ACC112 (cell line): Measurements from ENCODE around the gene STXBP5.
"Not testable (repeated sequence)": the region's sequence is repeated elsewhere in the genome, so short reads cannot be mapped to it uniquely, and the experiment has no call there.

Experiments used
- H2AFZ ChIP-seq: fragments of 200-600 bp; sonication (generic); one replicate; pipeline ENCODE4 v1.6.0; 2017; ENCODE audit warnings: antibody characterized with exemption, low read length; ENCODE audit not compliant: unreplicated experiment
- H3K27ac ChIP-seq: fragments of 200-600 bp; sonication (generic); 2 replicates; pipeline ENCODE4 v1.5.1; 2014; ENCODE audit warnings: low read depth, mild to moderate bottlenecking, antibody characterized with exemption, low read length, moderate library complexity
- H3K27me3 ChIP-seq: fragments of 200-600 bp; sonication (generic); 2 replicates; pipeline ENCODE4 v1.6.1; 2014; ENCODE audit warnings: mild to moderate bottlenecking, antibody characterized with exemption, low read length, moderate library complexity, mixed read lengths; ENCODE audit not compliant: insufficient read depth
- H3K36me3 ChIP-seq: fragments of 200-600 bp; sonication (generic); 2 replicates; pipeline ENCODE4 v1.6.1; 2016; ENCODE audit warnings: mild to moderate bottlenecking, antibody characterized with exemption, low read length, moderate library complexity, mixed read lengths; ENCODE audit not compliant: insufficient read depth
- H3K4me1 ChIP-seq: fragments of 200-600 bp; sonication (generic); one replicate; pipeline ENCODE4 v1.6.1; 2016; ENCODE audit warnings: low read length, mixed read lengths; ENCODE audit not compliant: insufficient read depth, unreplicated experiment, control insufficient read depth
- H3K4me3 ChIP-seq: fragments of 200-600 bp; sonication (generic); 2 replicates; pipeline ENCODE4 v1.5.1; 2014; ENCODE audit warnings: mild to moderate bottlenecking, low read depth, low read length
- H3K79me2 ChIP-seq: fragments of 200-600 bp; sonication (generic); one replicate; pipeline ENCODE4 v1.6.0; 2016; ENCODE audit warnings: low read length; ENCODE audit not compliant: control insufficient read depth, unreplicated experiment, insufficient read depth

The STXBP5 gene

GRCh38 chr6:147337921-147338320 lies 133.7 kb downstream of the STXBP5 start:
- H3K27me3 ChIP-seq: no peaks in the 10 kb centered on the region
- no peaks in the 10 kb centered on the region for H3K4me1 ChIP-seq
- H2AFZ ChIP-seq: no peak overlapping the region
- H3K79me2 ChIP-seq: no peaks in the 10 kb centered on the region
- peaks cover 37% of the 10 kb centered on the region for H3K36me3 ChIP-seq
- no peak overlapping the region for H3K27ac ChIP-seq
- no peak overlapping the region for H3K4me3 ChIP-seq

DNA sequence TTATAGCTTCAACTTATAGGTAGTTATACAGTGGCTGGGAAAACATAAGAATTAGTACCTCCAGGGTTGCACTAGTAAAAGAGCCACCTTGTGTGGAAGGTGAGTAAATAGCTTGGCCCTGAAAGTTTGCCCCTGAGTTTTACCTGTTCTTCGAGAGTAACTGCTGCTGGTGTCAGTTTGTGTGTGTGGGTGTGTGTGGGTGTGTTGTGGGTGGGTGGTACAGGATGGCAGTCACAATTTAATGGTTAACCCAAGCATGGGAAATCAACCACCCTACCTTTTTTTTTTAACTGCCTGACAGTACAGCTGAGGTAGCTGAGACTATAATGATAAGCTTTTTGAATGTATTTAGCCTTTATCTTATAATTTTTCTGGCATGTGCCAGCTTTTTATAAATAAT lies 137.3 kb downstream of the STXBP5 start:
- H2AFZ ChIP-seq: no peak overlapping the region
- H3K4me3 ChIP-seq: no peak overlapping the region
- H3K79me2 ChIP-seq: no peaks in the 10 kb centered on the region
- H3K4me1 ChIP-seq: no peaks in the 10 kb centered on the region
- H3K27me3 ChIP-seq: no peaks in the 10 kb centered on the region
- H3K27ac ChIP-seq: no peak overlapping the region
- H3K36me3 ChIP-seq: peaks cover 57% of the 10 kb centered on the region

DNA sequence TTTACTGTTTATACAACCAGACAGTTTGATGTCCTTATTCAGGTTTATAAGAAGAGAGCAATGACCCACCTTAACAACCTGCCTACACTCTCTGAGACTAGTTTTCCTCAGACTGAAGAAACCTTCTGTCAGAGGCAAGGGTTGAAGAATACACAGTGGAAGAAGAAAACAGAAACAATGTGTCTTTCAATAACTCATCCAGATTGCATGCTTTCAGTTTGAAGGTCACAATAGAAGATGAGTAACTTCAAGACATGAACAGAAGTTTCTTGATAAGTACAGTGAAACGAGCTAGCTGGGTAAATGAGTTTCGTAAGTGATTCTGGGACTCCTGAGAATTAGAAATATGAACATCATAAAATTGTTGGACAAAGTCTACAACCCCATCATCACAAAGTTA lies 141.7 kb downstream of the STXBP5 start:
- no peaks in the 10 kb centered on the region for H3K27me3 ChIP-seq
- no peak overlapping the region for H3K4me3 ChIP-seq
- H2AFZ ChIP-seq: no peak overlapping the region
- no peak overlapping the region for H3K27ac ChIP-seq
- H3K79me2 ChIP-seq: no peaks in the 10 kb centered on the region
- H3K4me1 ChIP-seq: no peaks in the 10 kb centered on the region
- peaks cover 44% of the 10 kb centered on the region for H3K36me3 ChIP-seq

GRCh38 chr6:147347179-147347881 lies 143.1 kb downstream of the STXBP5 start:
- H3K4me1 ChIP-seq: no peaks in the 10 kb centered on the region
- H3K36me3 ChIP-seq: peaks cover 38% of the 10 kb centered on the region
- H3K27me3 ChIP-seq: no peaks in the 10 kb centered on the region
- no peaks in the 10 kb centered on the region for H3K79me2 ChIP-seq
- no peak overlapping the region for H3K27ac ChIP-seq
- no peak overlapping the region for H2AFZ ChIP-seq
- no peak overlapping the region for H3K4me3 ChIP-seq

GRCh38 chr6:147347882-147348575 lies 143.8 kb downstream of the STXBP5 start:
- Histone ChIP-seq H3K4me1 (no peaks in the 10 kb centered on the region), H3K27ac (no peak overlapping the region), H3K4me3 (no peak overlapping the region), H2AFZ (no peak overlapping the region), H3K27me3 (no peaks in the 10 kb centered on the region), H3K36me3 (peaks cover 34% of the 10 kb centered on the region), H3K79me2 (no peaks in the 10 kb centered on the region)

- no peak overlapping the region for H2AFZ ChIP-seq
- no peak overlapping the region for H3K4me3 ChIP-seq
- H3K27me3 ChIP-seq: no peaks in the 10 kb centered on the region
- no peaks in the 10 kb centered on the region for H3K4me1 ChIP-seq
- peaks cover 59% of the 10 kb centered on the region for H3K36me3 ChIP-seq
- H3K27ac ChIP-seq: no peak overlapping the region
- no peaks in the 10 kb centered on the region for H3K79me2 ChIP-seq
These were observed 157.2 kb downstream of the STXBP5 start for GRCh38 chr6:147361311-147361981.

GRCh38 chr6:147366290-147366689 lies 162.1 kb downstream of the STXBP5 start:
- H3K27me3 ChIP-seq: no peaks in the 10 kb centered on the region
- H3K4me1 ChIP-seq: no peaks in the 10 kb centered on the region
- no peak overlapping the region for H3K4me3 ChIP-seq
- H2AFZ ChIP-seq: no peak overlapping the region
- H3K79me2 ChIP-seq: no peaks in the 10 kb centered on the region
- H3K36me3 ChIP-seq: peaks cover 34% of the 10 kb centered on the region
- no peak overlapping the region for H3K27ac ChIP-seq

GRCh38 chr6:147371325-147371724 lies 167.1 kb downstream of the STXBP5 start:
- no peaks in the 10 kb centered on the region for H3K4me1 ChIP-seq
- H3K36me3 ChIP-seq: peaks cover 26% of the 10 kb centered on the region
- H2AFZ ChIP-seq: no peak overlapping the region
- H3K4me3 ChIP-seq: no peak overlapping the region
- no peaks in the 10 kb centered on the region for H3K27me3 ChIP-seq
- no peaks in the 10 kb centered on the region for H3K79me2 ChIP-seq
- H3K27ac ChIP-seq: no peak overlapping the region

- Histone ChIP-seq H3K4me1 (no peaks in the 10 kb centered on the region), H3K4me3 (no peak overlapping the region), H3K27me3 (no peaks in the 10 kb centered on the region), H2AFZ (no peak overlapping the region), H3K27ac (no peak overlapping the region), H3K79me2 (no peaks in the 10 kb centered on the region), H3K36me3 (peaks cover 32% of the 10 kb centered on the region)
These were observed 168.6 kb downstream of the STXBP5 start for GRCh38 chr6:147372806-147373205.

- no peak overlapping the region for H2AFZ ChIP-seq
- no peaks in the 10 kb centered on the region for H3K4me1 ChIP-seq
- H3K27me3 ChIP-seq: no peaks in the 10 kb centered on the region
- H3K27ac ChIP-seq: no peak overlapping the region
- no peaks in the 10 kb centered on the region for H3K79me2 ChIP-seq
- peaks cover 71% of the 10 kb centered on the region for H3K36me3 ChIP-seq
- no peak overlapping the region for H3K4me3 ChIP-seq
These were observed 174.6 kb downstream of the STXBP5 start for GRCh38 chr6:147378819-147379218.

DNA sequence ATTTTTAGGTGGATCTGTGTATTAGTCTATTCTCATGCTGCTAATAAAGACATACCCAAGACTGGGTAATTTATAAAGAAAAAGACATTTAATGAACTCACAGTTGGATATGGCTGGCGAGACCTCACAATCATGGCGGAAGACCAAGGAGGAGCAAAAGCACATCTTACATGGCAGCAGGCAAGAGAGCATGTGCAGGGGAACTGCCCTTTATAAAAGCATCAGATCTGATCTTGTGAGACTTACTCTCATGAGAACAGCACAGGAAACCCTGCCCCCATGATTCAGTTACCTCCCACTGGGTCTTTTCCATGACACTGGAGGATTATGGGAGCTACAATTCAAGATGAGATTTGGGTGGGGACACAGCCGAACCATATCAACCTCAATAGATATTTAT lies 176.6 kb downstream of the STXBP5 start:
- not testable (repeated sequence) for H2AFZ ChIP-seq, H3K79me2 ChIP-seq, H3K4me1 ChIP-seq, H3K27me3 ChIP-seq, H3K27ac ChIP-seq, H3K4me3 ChIP-seq
- H3K36me3 ChIP-seq: peaks cover 74% of the 10 kb centered on the region
